Astrocyte (in vitro differentiated cells and primary cell): Measurements from ENCODE around the gene LBP. TPM values are rescaled to one million over a fixed set of nuclear protein-coding genes. Genes with fewer than 3 reads are reported as not detected.

Experiments used
- DNase-seq: peaks from one replicate; pipeline ENCODE4 v3.0.0-alpha.2; 2010; ENCODE audit warnings: low read depth
- FAIRE-seq: peaks from 2 replicates; lab custom pipeline; 2011; peaks lifted over from hg19 to GRCh38; lab: Jason Lieb, UNC
- H2AFZ ChIP-seq: 2 replicates; pipeline ENCODE4 v1.6.0; 2012; ENCODE audit warnings: low read depth, low read length, inconsistent platforms
- H3K27ac ChIP-seq: 2 replicates; pipeline ENCODE4 v1.5.1; 2011; ENCODE audit warnings: low read depth, low read length, inconsistent platforms
- H3K27me3 ChIP-seq: 2 replicates; pipeline ENCODE4 v1.6.0; 2011; ENCODE audit warnings: low read length, inconsistent platforms; ENCODE audit not compliant: insufficient read depth
- H3K36me3 ChIP-seq: 2 replicates; pipeline ENCODE4 v1.5.1; 2011; ENCODE audit warnings: low read length, inconsistent platforms; ENCODE audit not compliant: insufficient read depth
- H3K4me1 ChIP-seq: 2 replicates; pipeline ENCODE4 v1.5.1; 2011; ENCODE audit warnings: low read length, inconsistent platforms; ENCODE audit not compliant: insufficient read depth
- H3K4me2 ChIP-seq: 2 replicates; pipeline ENCODE4 v1.6.0; 2012; ENCODE audit warnings: low read length, inconsistent platforms
- H3K4me3 ChIP-seq: 2 replicates; pipeline ENCODE4 v1.5.1; 2011; ENCODE audit warnings: low read depth, mild to moderate bottlenecking, low read length, inconsistent platforms; ENCODE audit not compliant: insufficient read depth
- H3K79me2 ChIP-seq: 2 replicates; pipeline ENCODE4 v1.6.0; 2012; ENCODE audit warnings: mild to moderate bottlenecking, low read length, inconsistent platforms; ENCODE audit not compliant: insufficient read depth
- H3K9ac ChIP-seq: 2 replicates; pipeline ENCODE4 v1.6.0; 2012; ENCODE audit warnings: mild to moderate bottlenecking, low read length, inconsistent platforms
- H3K9me3 ChIP-seq: 2 replicates; pipeline ENCODE4 v1.5.1; 2012; ENCODE audit warnings: low read depth, mild to moderate bottlenecking, low read length, inconsistent platforms; ENCODE audit not compliant: insufficient read depth
- H4K20me1 ChIP-seq: 2 replicates; pipeline ENCODE4 v1.6.0; 2012; ENCODE audit warnings: low read length, inconsistent platforms; ENCODE audit not compliant: insufficient read depth
- H3K27ac Mint-ChIP-seq: one replicate; pipeline ENCODE4 v1.8.0; 2021; ENCODE audit warnings: mild to moderate bottlenecking, mixed read lengths; ENCODE audit not compliant: unreplicated experiment
- H3K27me3 Mint-ChIP-seq: one replicate; pipeline ENCODE4 v1.8.0; 2021; ENCODE audit warnings: low read depth, mixed read lengths; ENCODE audit not compliant: unreplicated experiment
- H3K36me3 Mint-ChIP-seq: one replicate; pipeline ENCODE4 v1.8.0; 2021; ENCODE audit warnings: low read depth, mixed read lengths; ENCODE audit not compliant: unreplicated experiment
- H3K4me1 Mint-ChIP-seq: one replicate; pipeline ENCODE4 v1.8.0; 2021; ENCODE audit warnings: low read depth, mixed read lengths; ENCODE audit not compliant: unreplicated experiment
- H3K4me3 Mint-ChIP-seq: one replicate; pipeline ENCODE4 v1.8.0; 2021; ENCODE audit warnings: mild to moderate bottlenecking, moderate library complexity, mixed read lengths; ENCODE audit not compliant: unreplicated experiment
- H3K9me3 Mint-ChIP-seq: one replicate; pipeline ENCODE4 v1.8.0; 2021; ENCODE audit warnings: mild to moderate bottlenecking, mixed read lengths; ENCODE audit not compliant: unreplicated experiment
- CTCF ChIP-seq: IDR thresholded peaks from 2 replicates; pipeline ENCODE4 v1.5.1; 2011; ENCODE audit warnings: low read depth, mild to moderate bottlenecking, inconsistent platforms, low read length, moderate library complexity; ENCODE audit not compliant: insufficient read depth
- EZH2 ChIP-seq: IDR thresholded peaks from 2 replicates; pipeline ENCODE4 v1.6.1; 2012; ENCODE audit warnings: mild to moderate bottlenecking, low read length, inconsistent platforms; ENCODE audit not compliant: insufficient read depth
- total RNA-seq: library from RNA; stranded (reverse); gene quantifications from 2 replicates; pipeline ENCODE4 v1.2.1, GENCODE V29; 2021

The LBP gene
- total RNA-seq, 1 donor from 2014 or later, result not detected

- H3K27ac Mint-ChIP-seq, result no peak overlapping the region
- H3K4me3 Mint-ChIP-seq, result no peak overlapping the region
- peaks cover 2% of the 10 kb centered on the region for H3K9me3 Mint-ChIP-seq
- Histone ChIP-seq H4K20me1 (no peaks in the 10 kb centered on the region), H3K9ac (no peak overlapping the region), H3K27ac (no peak overlapping the region), H3K4me3 (no peak overlapping the region), H2AFZ (no peak overlapping the region), H3K36me3 (no peaks in the 10 kb centered on the region), H3K4me2 (no peak overlapping the region), H3K27me3 (peaks cover 2% of the 10 kb centered on the region), H3K9me3 (peaks cover 7% of the 10 kb centered on the region), H3K79me2 (no peaks in the 10 kb centered on the region), H3K4me1 (peaks cover 5% of the 10 kb centered on the region)
- TF ChIP-seq EZH2, result no peak
- TF ChIP-seq CTCF, result no peak
- DNase-seq, result no peak
- FAIRE-seq, result no peak
- H3K36me3 Mint-ChIP-seq, result no peaks in the 10 kb centered on the region
- peaks cover 62% of the 10 kb centered on the region for H3K27me3 Mint-ChIP-seq
- peaks cover 6% of the 10 kb centered on the region for H3K4me1 Mint-ChIP-seq
These were observed 30.9 kb upstream of the LBP start for GRCh38 chr20:38315290-38315966.

- H3K27me3 Mint-ChIP-seq, result peaks cover 55% of the 10 kb centered on the region
- no peak overlapping the region for H3K27ac Mint-ChIP-seq
- Histone ChIP-seq H3K4me3 (no peak overlapping the region), H3K4me2 (no peak overlapping the region), H2AFZ (no peak overlapping the region), H3K36me3 (no peaks in the 10 kb centered on the region), H3K79me2 (no peaks in the 10 kb centered on the region), H3K4me1 (peaks cover 6% of the 10 kb centered on the region), H3K9me3 (peaks cover 7% of the 10 kb centered on the region), H3K9ac (no peak overlapping the region), H4K20me1 (no peaks in the 10 kb centered on the region), H3K27ac (no peak overlapping the region), H3K27me3 (peaks cover 2% of the 10 kb centered on the region)
- FAIRE-seq (no peak), DNase-seq (no peak)
- H3K4me1 Mint-ChIP-seq, result peaks cover 7% of the 10 kb centered on the region
- H3K9me3 Mint-ChIP-seq, result no peaks in the 10 kb centered on the region
- H3K4me3 Mint-ChIP-seq, result no peak overlapping the region
- no peaks in the 10 kb centered on the region for H3K36me3 Mint-ChIP-seq
- TF ChIP-seq CTCF, result no peak
- no peak for TF ChIP-seq EZH2
These were observed 29.9 kb upstream of the LBP start for GRCh38 chr20:38316341-38316740.

GRCh38 chr20:38317422-38317821 is 28.9 kb upstream of the LBP start:
- peaks cover 7% of the 10 kb centered on the region for H3K4me1 Mint-ChIP-seq
- Histone ChIP-seq H3K27me3 (peaks cover 2% of the 10 kb centered on the region), H3K4me1 (peaks cover 6% of the 10 kb centered on the region), H3K36me3 (no peaks in the 10 kb centered on the region), H3K4me2 (no peak overlapping the region), H2AFZ (no peak overlapping the region), H3K9me3 (peaks cover 7% of the 10 kb centered on the region), H4K20me1 (no peaks in the 10 kb centered on the region), H3K4me3 (no peak overlapping the region), H3K9ac (no peak overlapping the region), H3K79me2 (no peaks in the 10 kb centered on the region), H3K27ac (no peak overlapping the region)
- no peaks in the 10 kb centered on the region for H3K36me3 Mint-ChIP-seq
- DNase-seq (no peak), FAIRE-seq (no peak)
- peaks cover 49% of the 10 kb centered on the region for H3K27me3 Mint-ChIP-seq
- no peak for TF ChIP-seq EZH2
- no peak for TF ChIP-seq CTCF
- no peak overlapping the region for H3K27ac Mint-ChIP-seq
- H3K4me3 Mint-ChIP-seq, result no peak overlapping the region
- no peaks in the 10 kb centered on the region for H3K9me3 Mint-ChIP-seq
